HL-60 (cell line): ENCODE measurements around the gene TTLL11.

Experiments
- DNase-seq, 2 experiments: peaks; one replicate each; pipeline ENCODE4 v3.0.0-alpha.2; 2010 to 2020; ENCODE audit warnings: low read depth in 1 of 2, low spot score in 1 of 2
- H3K27ac ChIP-seq: fragments of 250-450 bp; sonication (Bioruptor Pico); replicated peaks from 2 replicates; pipeline ENCODE4 v1.5.1; 2020; ENCODE audit warnings: mild to moderate bottlenecking, moderate library complexity
- H3K27me3 ChIP-seq: fragments of 250-450 bp; sonication (Bioruptor Pico); 2 replicates; pipeline ENCODE4 v1.5.1; 2021; ENCODE audit warnings: mild to moderate bottlenecking, moderate library complexity; ENCODE audit not compliant: insufficient read depth, poor library complexity, severe bottlenecking
- H3K4me3 ChIP-seq: replicated peaks from 2 replicates; pipeline ENCODE4 v1.5.1; 2011; ENCODE audit warnings: mild to moderate bottlenecking, control low read depth, low read length; ENCODE audit not compliant: insufficient read depth
- CTCF ChIP-seq: IDR thresholded peaks from one replicate; pipeline ENCODE4 v1.5.1; 2011; ENCODE audit warnings: low read length, control low read depth, inconsistent platforms; ENCODE audit not compliant: insufficient read depth
- GABPA ChIP-seq: IDR thresholded peaks from 2 replicates; pipeline ENCODE4 v1.6.1; 2012; ENCODE audit warnings: low read depth
- POLR2AphosphoS5 ChIP-seq: IDR thresholded peaks from 2 replicates; pipeline ENCODE4 v1.6.1; 2012; ENCODE audit warnings: low read depth
- REST ChIP-seq: IDR thresholded peaks from 2 replicates; pipeline ENCODE4 v1.6.1; 2012; ENCODE audit warnings: low read depth; ENCODE audit not compliant: insufficient replicate concordance
- SPI1 ChIP-seq: IDR thresholded peaks from 2 replicates; pipeline ENCODE4 v1.6.1; 2012; ENCODE audit warnings: low read depth, mild to moderate bottlenecking, borderline replicate concordance

The TTLL11 gene

GRCh38 chr9:121976751-121977150, 116.4 kb downstream of the TTLL11 start:
- DNase-seq: no peak
- no peak overlapping the region for H3K27ac ChIP-seq
- H3K4me3 ChIP-seq: no peak overlapping the region
- TF ChIP-seq CTCF (no peak), POLR2AphosphoS5 (no peak), GABPA (no peak), REST (no peak), SPI1 (no peak)
- H3K27me3 ChIP-seq: no peaks in the 10 kb centered on the region

DNA sequence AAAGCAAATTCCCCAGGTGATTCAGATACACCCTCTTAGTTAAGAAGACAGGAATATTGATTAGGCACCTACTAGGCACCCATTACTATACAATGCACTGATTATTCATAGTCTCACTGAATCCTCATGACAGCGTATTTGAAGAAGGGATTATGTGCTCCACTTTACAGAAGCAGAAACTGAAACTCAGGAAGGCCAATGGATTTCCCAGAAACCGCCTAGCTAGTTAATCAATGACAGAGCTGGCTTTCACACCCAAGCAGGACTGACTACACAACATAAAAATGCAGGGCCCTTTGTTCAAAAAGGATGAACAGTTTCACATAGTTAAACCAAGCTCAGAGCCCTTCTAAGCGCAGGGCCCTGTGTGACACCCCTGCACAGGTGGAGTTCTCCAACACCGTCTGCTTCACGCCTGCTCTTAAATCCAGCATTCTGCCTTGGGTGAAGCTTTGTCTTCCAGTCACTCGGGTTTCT, 117.3 kb downstream of the TTLL11 start:
- Histone ChIP-seq H3K27me3 (no peaks in the 10 kb centered on the region), H3K4me3 (no peak overlapping the region), H3K27ac (no peak overlapping the region)
- no peak for TF ChIP-seq SPI1
- TF ChIP-seq GABPA: no peak
- no peak for TF ChIP-seq POLR2AphosphoS5
- no peak for TF ChIP-seq CTCF
- TF ChIP-seq REST: no peak
- no peak for DNase-seq

DNA sequence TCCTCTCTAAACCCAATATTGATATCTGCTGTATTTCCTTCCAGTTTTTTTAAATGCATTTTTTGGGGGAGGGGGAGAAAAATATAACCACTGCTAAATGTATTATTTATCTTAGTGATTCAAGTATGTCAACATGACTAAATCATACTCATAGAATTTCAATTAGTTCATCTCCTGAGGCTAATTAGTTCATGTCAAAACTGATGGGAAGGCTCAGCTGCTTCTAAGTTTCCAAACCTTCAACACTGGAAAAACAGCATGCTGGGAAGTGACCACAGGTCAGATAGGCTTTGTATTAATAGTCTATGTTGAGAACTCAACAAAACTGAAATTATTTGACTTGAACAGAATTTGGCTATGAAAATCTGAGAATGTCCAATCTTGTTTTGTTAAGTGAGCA, 118.7 kb downstream of the TTLL11 start:
- Histone ChIP-seq H3K4me3 (no peak overlapping the region), H3K27me3 (no peaks in the 10 kb centered on the region), H3K27ac (no peak overlapping the region)
- no peak for DNase-seq
- no peak for TF ChIP-seq GABPA
- TF ChIP-seq REST: no peak
- TF ChIP-seq POLR2AphosphoS5: no peak
- no peak for TF ChIP-seq SPI1
- no peak for TF ChIP-seq CTCF
